Mesendoderm (in vitro differentiated cells): ENCODE data around the gene INHBC. TPM values are rescaled to one million over a fixed set of nuclear protein-coding genes. Genes with fewer than 3 reads are reported as not detected.

Source experiments
- DNase-seq: peaks from one replicate; pipeline ENCODE4 v3.0.0; 2013
- H2AK5ac ChIP-seq: 2 replicates; pipeline ENCODE4 v1.6.1; 2013; ENCODE audit warnings: low read length, inconsistent platforms
- H2BK120ac ChIP-seq: 2 replicates; pipeline ENCODE4 v1.6.1; 2013; ENCODE audit warnings: low read depth, mild to moderate bottlenecking, low read length, moderate library complexity, mixed read lengths
- H2BK15ac ChIP-seq: replicated peaks from 2 replicates; pipeline ENCODE4 v1.6.1; 2013; ENCODE audit warnings: low read depth, mild to moderate bottlenecking, moderate library complexity
- H2BK5ac ChIP-seq: 2 replicates; pipeline ENCODE4 v1.6.1; 2013; ENCODE audit warnings: low read length, inconsistent platforms
- H3K18ac ChIP-seq: 2 replicates; pipeline ENCODE4 v1.6.1; 2013; ENCODE audit warnings: mild to moderate bottlenecking, low read length, mixed read lengths
- H3K23ac ChIP-seq: one replicate; pipeline ENCODE4 v1.6.1; 2013; ENCODE audit warnings: low read length
- H3K27ac ChIP-seq: 2 replicates; pipeline ENCODE4 v1.5.1; 2013; ENCODE audit warnings: low read depth, mild to moderate bottlenecking, inconsistent platforms, low read length, moderate library complexity
- H3K27me3 ChIP-seq: 2 replicates; pipeline ENCODE4 v1.6.1; 2013; ENCODE audit warnings: low read length, control low read depth, mild to moderate bottlenecking, inconsistent platforms; ENCODE audit not compliant: insufficient read depth, poor library complexity
- H3K36me3 ChIP-seq: 2 replicates; pipeline ENCODE4 v1.6.1; 2013; ENCODE audit warnings: low read length, inconsistent platforms; ENCODE audit not compliant: control insufficient read depth, insufficient read depth
- H3K4ac ChIP-seq: one replicate; pipeline ENCODE4 v1.6.1; 2013; ENCODE audit warnings: low read depth, mild to moderate bottlenecking, low read length, moderate library complexity
- H3K4me1 ChIP-seq: 2 replicates; pipeline ENCODE4 v1.6.1; 2013; ENCODE audit warnings: low read depth, low read length, inconsistent platforms; ENCODE audit not compliant: control insufficient read depth
- H3K4me2 ChIP-seq: 2 replicates; pipeline ENCODE4 v1.6.1; 2013; ENCODE audit warnings: low read length
- H3K4me3 ChIP-seq: 2 replicates; pipeline ENCODE4 v1.5.1; 2013; ENCODE audit warnings: mild to moderate bottlenecking, low read length
- H3K56ac ChIP-seq: one replicate; pipeline ENCODE4 v1.6.1; 2013; ENCODE audit warnings: low read length
- H3K79me1 ChIP-seq: 2 replicates; pipeline ENCODE4 v1.6.1; 2013; ENCODE audit warnings: low read length, inconsistent platforms
- H3K79me2 ChIP-seq: 2 replicates; pipeline ENCODE4 v1.6.1; 2013; ENCODE audit warnings: mild to moderate bottlenecking, low read length; ENCODE audit not compliant: control insufficient read depth, insufficient read depth
- H3K9ac ChIP-seq: 2 replicates; pipeline ENCODE4 v1.6.1; 2013; ENCODE audit warnings: low read length, inconsistent platforms
- H4K5ac ChIP-seq: one replicate; pipeline ENCODE4 v1.6.1; 2013; ENCODE audit warnings: low read length
- H4K8ac ChIP-seq: one replicate; pipeline ENCODE4 v1.6.1; 2013; ENCODE audit warnings: low read depth, mild to moderate bottlenecking, control low read depth, low read length, moderate library complexity
- WGBS: extraction: QIAGEN DNeasy Blood & Tissue Kit; methylation state at CpG from one replicate; pipeline ENCODE4 v1.1.7; 2013; ENCODE audit warnings: low lambda C conversion rate, missing lambda C conversion rate; ENCODE audit not compliant: insufficient coverage; ENCODE audit errors: extremely low coverage; 5-methylcytosine and 5-hydroxymethylcytosine counted together
- polyA plus RNA-seq, 2 experiments: library from polyadenylated mRNA; stranded (reverse); fragments of 200-250 nt; gene quantifications; one replicate each; pipeline ENCODE4 v1.2.3, GENCODE V29; 2013

Gene INHBC, protein sequence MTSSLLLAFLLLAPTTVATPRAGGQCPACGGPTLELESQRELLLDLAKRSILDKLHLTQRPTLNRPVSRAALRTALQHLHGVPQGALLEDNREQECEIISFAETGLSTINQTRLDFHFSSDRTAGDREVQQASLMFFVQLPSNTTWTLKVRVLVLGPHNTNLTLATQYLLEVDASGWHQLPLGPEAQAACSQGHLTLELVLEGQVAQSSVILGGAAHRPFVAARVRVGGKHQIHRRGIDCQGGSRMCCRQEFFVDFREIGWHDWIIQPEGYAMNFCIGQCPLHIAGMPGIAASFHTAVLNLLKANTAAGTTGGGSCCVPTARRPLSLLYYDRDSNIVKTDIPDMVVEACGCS
- 0.04 TPM for polyA plus RNA-seq (2013, experiment 1 of 2)
- polyA plus RNA-seq (2013, experiment 2 of 2), result 0.06 TPM

DNA sequence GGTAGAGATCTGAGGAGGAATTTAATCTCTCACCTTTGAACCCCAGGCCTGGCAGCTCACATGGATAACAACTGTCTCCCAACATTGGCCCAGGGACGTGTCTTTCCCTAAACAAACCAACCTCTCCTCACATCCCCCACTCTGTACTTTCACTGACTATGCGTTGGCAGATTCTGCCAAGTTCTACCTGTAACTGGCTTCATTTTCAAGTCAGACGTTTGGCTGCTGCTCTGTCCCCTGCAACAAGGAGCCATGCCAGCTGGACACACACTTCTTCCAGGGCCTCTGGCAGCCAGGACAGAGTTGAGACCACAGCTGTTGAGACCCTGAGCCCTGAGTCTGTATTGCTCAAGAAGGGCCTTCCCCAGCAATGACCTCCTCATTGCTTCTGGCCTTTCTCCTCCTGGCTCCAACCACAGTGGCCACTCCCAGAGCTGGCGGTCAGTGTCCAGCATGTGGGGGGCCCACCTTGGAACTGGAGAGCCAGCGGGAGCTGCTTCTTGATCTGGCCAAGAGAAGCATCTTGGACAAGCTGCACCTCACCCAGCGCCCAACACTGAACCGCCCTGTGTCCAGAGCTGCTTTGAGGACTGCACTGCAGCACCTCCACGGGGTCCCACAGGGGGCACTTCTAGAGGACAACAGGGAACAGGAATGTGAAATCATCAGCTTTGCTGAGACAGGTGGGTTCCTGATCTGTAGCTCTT lies at the start of gene INHBC:
Gene INHBC, plus strand, starts transcription at position 268 of the 707 bp plus-strand sequence. Its CDS starts 103 bp downstream, at position 371.
- no peak within 1 kb of the TSS for H3K18ac ChIP-seq
- no peak within 1 kb of the TSS for H3K4me3 ChIP-seq
- H3K79me2 ChIP-seq, result peaks cover 2% of the 10 kb centered on the region
- H4K8ac ChIP-seq, result no peak within 1 kb of the TSS
- H3K79me1 ChIP-seq, result no peaks in the 10 kb centered on the region
- H2BK15ac ChIP-seq, result no peak within 1 kb of the TSS
- H2BK5ac ChIP-seq, result no peak within 1 kb of the TSS
- H2AK5ac ChIP-seq, result no peak within 1 kb of the TSS
- no peak within 1 kb of the TSS for H2BK120ac ChIP-seq
- no peak within 1 kb of the TSS for H3K4ac ChIP-seq
- H3K36me3 ChIP-seq, result no peaks in the 10 kb centered on the region
- H3K27me3 ChIP-seq, result no peaks in the 10 kb centered on the region
- no peak within 1 kb of the TSS for H3K56ac ChIP-seq
- no peak within 1 kb of the TSS for H3K9ac ChIP-seq
- no peak within 1 kb of the TSS for H4K5ac ChIP-seq
- no peak within 1 kb of the TSS for H3K27ac ChIP-seq
- no peak within 1 kb of the TSS for H3K4me2 ChIP-seq
- no peaks in the 10 kb centered on the region for H3K4me1 ChIP-seq
- DNase-seq, result no peak
- WGBS, result no CpG with 5 or more reads among the region's 8 CpGs
- H3K23ac ChIP-seq, result no peak within 1 kb of the TSS

DNA sequence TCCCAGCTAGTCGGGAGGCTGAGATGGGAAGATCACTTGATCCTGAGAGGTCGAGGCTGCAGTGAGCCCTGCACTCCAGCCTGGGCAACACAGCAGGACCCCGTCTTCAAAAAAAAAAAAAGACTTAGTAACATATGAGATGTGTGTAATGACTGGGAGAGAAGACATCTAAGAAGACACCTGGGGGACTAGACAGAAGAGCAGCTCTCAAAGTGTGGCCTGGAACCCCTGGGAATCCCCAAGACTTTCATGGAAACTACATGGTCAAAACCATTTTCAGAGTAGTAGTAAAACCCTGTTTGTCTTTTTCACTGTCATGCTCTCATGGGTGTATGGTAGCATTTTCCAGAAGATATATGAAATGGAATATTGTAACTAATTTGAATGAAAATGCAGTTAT lies 49.0 kb upstream of the INHBC start:
- no peak overlapping the region for H2AK5ac ChIP-seq
- no CpG with 5 or more reads among the region's 3 CpGs for WGBS
- H2BK15ac ChIP-seq, result no peak overlapping the region
- no peak overlapping the region for H3K9ac ChIP-seq
- no peak overlapping the region for H3K4me2 ChIP-seq
- H3K18ac ChIP-seq, result no peak overlapping the region
- H3K56ac ChIP-seq, result no peak overlapping the region
- H3K79me2 ChIP-seq, result no peaks in the 10 kb centered on the region
- H3K23ac ChIP-seq, result no peak overlapping the region
- no peak overlapping the region for H3K27ac ChIP-seq
- H3K4me1 ChIP-seq, result peaks cover 6% of the 10 kb centered on the region
- H3K27me3 ChIP-seq, result no peaks in the 10 kb centered on the region
- H4K5ac ChIP-seq, result no peak overlapping the region
- H4K8ac ChIP-seq, result no peak overlapping the region
- no peak overlapping the region for H2BK120ac ChIP-seq
- H3K79me1 ChIP-seq, result no peaks in the 10 kb centered on the region
- H2BK5ac ChIP-seq, result no peak overlapping the region
- no peak for DNase-seq
- no peaks in the 10 kb centered on the region for H3K36me3 ChIP-seq
- no peak overlapping the region for H3K4me3 ChIP-seq
- no peak overlapping the region for H3K4ac ChIP-seq

DNA sequence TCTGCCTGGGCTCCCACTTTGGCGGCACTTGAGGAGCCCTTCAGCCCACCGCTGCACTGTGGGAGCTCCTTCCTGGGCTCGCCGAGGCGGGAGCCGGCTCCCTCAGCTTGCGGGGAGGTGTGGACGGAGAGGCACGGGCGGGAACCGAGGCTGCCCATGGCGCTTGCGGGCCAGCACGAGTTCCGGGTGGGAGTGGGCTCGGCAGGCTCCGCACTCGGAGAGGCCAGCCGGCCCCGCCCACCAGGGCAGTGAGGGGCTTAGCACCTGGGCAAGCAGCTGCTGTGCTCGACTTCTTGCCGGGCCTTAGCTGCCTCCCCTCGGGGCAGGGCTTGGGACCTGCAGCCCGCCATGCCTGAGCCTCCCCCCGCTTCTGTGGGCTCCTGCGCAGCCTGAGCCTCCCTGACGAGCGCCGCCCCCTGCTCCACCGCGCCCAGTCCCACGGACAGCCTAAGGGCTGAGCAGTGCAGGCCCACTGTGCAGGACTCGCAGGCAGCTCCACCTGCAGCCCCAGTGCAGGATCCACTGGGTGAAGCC lies 48.3 kb upstream of the INHBC start:
- Histone ChIP-seq H3K4me2 (no peak overlapping the region), H3K27ac (no peak overlapping the region), H2BK120ac (no peak overlapping the region), H2BK15ac (no peak overlapping the region), H3K36me3 (no peaks in the 10 kb centered on the region), H3K23ac (no peak overlapping the region), H3K4me3 (no peak overlapping the region), H3K79me1 (no peaks in the 10 kb centered on the region), H3K18ac (no peak overlapping the region), H3K27me3 (no peaks in the 10 kb centered on the region), H4K5ac (no peak overlapping the region), H4K8ac (no peak overlapping the region), H2BK5ac (no peak overlapping the region), H3K79me2 (no peaks in the 10 kb centered on the region), H2AK5ac (no peak overlapping the region), H3K9ac (no peak overlapping the region), H3K4me1 (peaks cover 6% of the 10 kb centered on the region), H3K4ac (no peak overlapping the region), H3K56ac (no peak overlapping the region)
- no CpG with 5 or more reads among the region's 33 CpGs for WGBS
- DNase-seq, result no peak

DNA sequence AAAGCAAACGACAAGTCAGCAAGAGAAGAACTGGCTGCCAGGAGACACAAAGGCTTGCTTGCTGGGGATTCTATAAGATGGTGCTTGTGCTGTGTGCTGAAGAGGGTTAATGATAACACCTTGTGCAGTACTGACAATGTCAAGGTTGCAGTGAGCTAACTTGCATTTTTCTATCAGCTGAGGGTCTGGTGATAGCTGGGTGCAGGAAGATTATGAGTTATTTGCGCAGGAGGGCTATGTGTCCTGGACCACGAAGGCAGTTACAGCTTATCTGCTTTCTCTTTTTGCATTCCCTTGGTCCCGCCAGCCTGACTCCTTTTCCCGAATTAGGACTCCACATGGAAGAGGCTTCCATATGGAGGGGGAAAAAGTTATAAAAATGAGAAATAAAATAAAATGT lies 46.2 kb upstream of the INHBC start:
- Histone ChIP-seq H2BK5ac (no peak overlapping the region), H3K27ac (no peak overlapping the region), H3K36me3 (no peaks in the 10 kb centered on the region), H3K4ac (no peak overlapping the region), H3K18ac (no peak overlapping the region), H3K79me1 (no peaks in the 10 kb centered on the region), H3K4me1 (peaks cover 6% of the 10 kb centered on the region), H3K56ac (no peak overlapping the region), H4K8ac (no peak overlapping the region), H2BK120ac (no peak overlapping the region), H3K79me2 (no peaks in the 10 kb centered on the region), H2BK15ac (no peak overlapping the region), H4K5ac (no peak overlapping the region), H3K23ac (no peak overlapping the region), H3K9ac (no peak overlapping the region), H3K4me3 (no peak overlapping the region), H3K27me3 (no peaks in the 10 kb centered on the region), H2AK5ac (no peak overlapping the region), H3K4me2 (no peak overlapping the region)
- no CpG with 5 or more reads among the region's 5 CpGs for WGBS
- DNase-seq, result no peak

DNA sequence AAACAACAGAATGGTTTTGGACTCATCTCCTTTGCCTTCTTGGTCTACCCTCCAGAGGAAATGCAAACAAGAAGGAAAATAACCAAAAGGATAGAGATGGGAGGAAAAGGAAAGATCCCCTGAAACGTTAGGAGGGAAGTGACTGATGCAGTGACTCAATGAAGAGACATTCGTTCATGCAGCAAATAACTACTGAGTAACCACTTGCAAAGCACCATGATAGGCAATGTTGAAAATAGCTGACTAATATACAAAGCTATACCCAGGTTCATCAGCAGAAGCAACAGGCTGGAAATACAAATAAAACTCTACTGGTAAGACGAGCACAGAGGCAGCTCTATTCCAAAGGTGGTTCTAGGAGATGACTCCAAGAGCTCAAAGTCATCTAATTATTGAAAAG lies 45.6 kb upstream of the INHBC start:
- H2BK5ac ChIP-seq, result no peak overlapping the region
- no peak overlapping the region for H4K8ac ChIP-seq
- no peak overlapping the region for H2BK120ac ChIP-seq
- no CpG with 5 or more reads among the region's 3 CpGs for WGBS
- H3K9ac ChIP-seq, result no peak overlapping the region
- H4K5ac ChIP-seq, result no peak overlapping the region
- peak; percentile 10 for DNase-seq
- H2BK15ac ChIP-seq, result no peak overlapping the region
- H3K4ac ChIP-seq, result no peak overlapping the region
- H3K4me1 ChIP-seq, result peaks cover 6% of the 10 kb centered on the region
- no peaks in the 10 kb centered on the region for H3K36me3 ChIP-seq
- no peak overlapping the region for H3K23ac ChIP-seq
- H3K79me1 ChIP-seq, result no peaks in the 10 kb centered on the region
- H3K18ac ChIP-seq, result no peak overlapping the region
- no peaks in the 10 kb centered on the region for H3K79me2 ChIP-seq
- no peak overlapping the region for H3K4me2 ChIP-seq
- no peak overlapping the region for H3K4me3 ChIP-seq
- H3K27ac ChIP-seq, result no peak overlapping the region
- no peaks in the 10 kb centered on the region for H3K27me3 ChIP-seq
- no peak overlapping the region for H2AK5ac ChIP-seq
- no peak overlapping the region for H3K56ac ChIP-seq
